GM21786 (cell line): ENCODE data around the gene TSPO2.
"Not testable (repeated sequence)": the region's sequence is repeated elsewhere in the genome, so short reads cannot be mapped to it uniquely, and the experiment has no call there.

Experiments used
- ATAC-seq: cut with Tn5 transposase; IDR thresholded peaks from one replicate; pipeline ENCODE4 v1.9.1; 2021; ENCODE audit not compliant: unreplicated experiment

TSPO2 gene

GRCh38 chr6:41042226-41043055 is at the start of gene TSPO2:
Gene TSPO2 (plus strand): TSS chr6:41042467. CDS start chr6:41042986, 519 bp downstream.
- no peak for ATAC-seq

GRCh38 chr6:40992746-40993145 is 49.5 kb upstream of the TSPO2 start:
- ATAC-seq = no peak

- no peak for ATAC-seq
These were observed 45.6 kb upstream of the TSPO2 start for GRCh38 chr6:40996591-40997233.

- ATAC-seq = no peak
These were observed 44.9 kb upstream of the TSPO2 start for GRCh38 chr6:40997234-40997957.

GRCh38 chr6:40998661-40999060 is 43.6 kb upstream of the TSPO2 start:
- no peak for ATAC-seq

- ATAC-seq = no peak
These were observed 42.7 kb upstream of the TSPO2 start for GRCh38 chr6:40999569-40999968.

GRCh38 chr6:41000248-41000647 is 42.0 kb upstream of the TSPO2 start:
- ATAC-seq = no peak

GRCh38 chr6:41002168-41002567 is 40.1 kb upstream of the TSPO2 start:
- ATAC-seq = no peak

GRCh38 chr6:41006217-41006616 is 36.0 kb upstream of the TSPO2 start:
- ATAC-seq = not testable (repeated sequence)

- not testable (repeated sequence) for ATAC-seq
These were observed 35.3 kb upstream of the TSPO2 start for GRCh38 chr6:41006980-41007379.

GRCh38 chr6:41008011-41008410 is 34.3 kb upstream of the TSPO2 start:
- no peak for ATAC-seq

GRCh38 chr6:41009669-41010068 is 32.6 kb upstream of the TSPO2 start:
- ATAC-seq = no peak

- no peak for ATAC-seq
These were observed 30.6 kb upstream of the TSPO2 start for GRCh38 chr6:41011673-41012072.

- no peak for ATAC-seq
These were observed 28.7 kb upstream of the TSPO2 start for GRCh38 chr6:41013466-41014153.

- no peak for ATAC-seq
These were observed 27.5 kb upstream of the TSPO2 start for GRCh38 chr6:41014780-41015179.

GRCh38 chr6:41015860-41016259 is 26.4 kb upstream of the TSPO2 start:
- ATAC-seq = not testable (repeated sequence)

- no peak for ATAC-seq
These were observed 24.6 kb upstream of the TSPO2 start for GRCh38 chr6:41017663-41018062.

- ATAC-seq = no peak
These were observed 20.4 kb upstream of the TSPO2 start for GRCh38 chr6:41021832-41022231.

- ATAC-seq = no peak
These were observed 20.0 kb upstream of the TSPO2 start for GRCh38 chr6:41022294-41022693.

GRCh38 chr6:41023114-41023513 is 19.2 kb upstream of the TSPO2 start:
- ATAC-seq = no peak

- no peak for ATAC-seq
These were observed 16.2 kb upstream of the TSPO2 start for GRCh38 chr6:41025966-41026530.
